Daoy (cell line): Measurements from ENCODE around the gene CSF1R. TPM values are rescaled to one million over a fixed set of nuclear protein-coding genes. Genes with fewer than 3 reads are reported as not detected.

ENCODE experiments used
- DNase-seq: peaks from one replicate; pipeline ENCODE4 v3.0.0-alpha.2; 2015; ENCODE audit warnings: low read depth
- total RNA-seq: library from RNA; depleted of rRNA; stranded (reverse); fragments of >200 nt; shearing (Covaris generic); gene quantifications from 2 replicates; pipeline ENCODE4 v1.2.3, GENCODE V29; 2014

Gene CSF1R
- total RNA-seq, 1 experiment from 2014 or later: 0.11 TPM

DNA sequence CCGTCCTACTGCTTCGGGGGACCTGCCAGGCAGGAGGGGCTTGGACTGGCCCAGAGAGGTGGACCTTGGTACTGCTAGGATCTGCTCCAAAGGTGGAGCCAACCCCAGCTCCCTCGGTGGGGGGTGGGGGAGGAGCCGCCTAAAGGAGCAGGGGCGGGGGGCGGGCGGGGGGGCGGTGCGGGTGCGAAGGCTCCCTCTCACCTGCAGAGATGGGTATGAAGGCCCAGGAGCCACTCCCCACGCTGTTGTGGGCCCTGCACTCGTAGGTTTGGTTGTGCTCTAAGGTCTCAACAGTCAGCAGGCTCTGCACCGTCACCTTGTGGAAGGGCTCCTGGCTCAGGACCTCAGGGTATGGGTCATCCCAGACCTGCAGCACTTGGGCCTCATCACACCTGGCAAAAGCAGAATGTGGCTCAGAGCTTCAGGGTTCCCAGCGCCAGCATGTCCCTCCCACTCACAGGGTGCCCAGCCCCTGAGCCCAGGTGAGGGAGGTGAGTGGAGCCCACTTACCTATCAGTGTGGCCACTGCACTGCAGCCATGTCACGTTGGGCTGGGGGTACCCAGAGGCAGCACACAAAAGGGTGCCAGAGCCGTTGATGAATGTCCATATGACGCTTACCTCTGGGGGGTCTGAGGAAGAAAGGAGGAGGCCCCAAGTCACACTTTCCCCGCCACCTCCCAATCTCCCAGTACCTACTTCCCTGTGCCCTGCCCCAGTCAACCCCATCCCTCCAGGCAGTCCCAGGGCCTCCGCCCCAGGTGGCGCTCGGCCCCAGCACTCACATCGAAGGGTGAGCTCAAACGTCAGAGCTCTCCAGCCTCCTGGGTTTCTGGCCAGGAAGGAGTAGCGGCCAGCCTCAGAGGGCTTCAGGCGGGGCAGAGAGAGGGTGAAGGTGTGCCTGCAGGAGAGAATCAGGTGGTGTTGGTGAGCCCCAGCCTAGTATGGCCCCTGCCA, 16.4 kb downstream of the CSF1R start:
- no peak for DNase-seq

DNA sequence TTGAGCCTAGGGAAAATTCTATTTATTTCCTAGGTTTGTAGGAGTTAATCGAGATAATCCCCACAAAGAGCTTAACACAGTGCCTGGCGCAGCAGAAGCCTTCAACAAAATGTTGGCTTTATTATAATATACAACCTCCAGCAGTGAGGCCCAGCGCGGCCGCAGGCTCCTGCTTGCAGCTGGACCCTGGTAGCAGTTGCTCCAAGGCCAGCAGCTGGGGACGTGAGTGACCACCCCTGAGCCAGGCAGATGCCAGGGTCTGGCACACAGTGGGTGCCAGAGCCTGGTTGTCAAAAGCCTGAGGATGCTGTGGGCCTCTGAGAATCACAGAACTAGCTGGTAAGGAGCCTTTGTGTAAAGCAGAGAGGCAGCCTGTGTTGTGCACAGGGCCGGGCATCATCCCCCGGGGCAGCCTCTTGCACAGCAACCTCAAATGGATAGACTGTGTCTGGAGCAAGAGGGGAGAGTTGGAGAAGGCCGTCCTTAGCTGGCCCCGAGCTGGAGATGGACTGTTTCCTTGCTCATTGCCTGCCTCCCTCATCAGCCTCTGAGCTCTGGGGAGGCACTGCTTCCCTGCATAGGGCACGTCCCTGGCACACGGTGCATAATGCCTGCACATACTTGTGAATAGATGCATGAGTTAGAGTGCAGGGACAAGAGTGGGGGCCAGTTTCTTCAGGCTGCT, 17.3 kb downstream of the CSF1R start:
- DNase-seq: no peak

DNA sequence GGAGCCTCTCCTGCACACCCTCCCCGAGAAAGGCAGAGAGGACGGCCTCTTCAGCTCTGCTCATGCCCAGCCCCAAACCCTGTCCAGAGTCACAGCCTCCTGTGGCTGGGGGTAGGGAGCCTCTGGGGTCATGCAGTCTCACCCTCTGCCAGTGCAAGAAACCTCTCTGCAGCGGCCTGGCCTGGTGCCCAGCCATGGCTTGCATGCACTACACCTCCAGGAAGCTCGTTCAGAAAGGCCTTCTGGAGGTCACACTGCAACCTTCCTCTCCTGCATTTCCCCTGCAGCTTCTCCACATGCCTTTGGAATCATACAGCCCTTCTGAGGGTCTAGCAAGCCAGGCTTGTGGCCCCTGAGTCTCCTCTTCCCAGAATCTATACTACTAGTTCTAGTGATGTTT, 17.9 kb downstream of the CSF1R start:
- DNase-seq: peak; percentile 64

DNA sequence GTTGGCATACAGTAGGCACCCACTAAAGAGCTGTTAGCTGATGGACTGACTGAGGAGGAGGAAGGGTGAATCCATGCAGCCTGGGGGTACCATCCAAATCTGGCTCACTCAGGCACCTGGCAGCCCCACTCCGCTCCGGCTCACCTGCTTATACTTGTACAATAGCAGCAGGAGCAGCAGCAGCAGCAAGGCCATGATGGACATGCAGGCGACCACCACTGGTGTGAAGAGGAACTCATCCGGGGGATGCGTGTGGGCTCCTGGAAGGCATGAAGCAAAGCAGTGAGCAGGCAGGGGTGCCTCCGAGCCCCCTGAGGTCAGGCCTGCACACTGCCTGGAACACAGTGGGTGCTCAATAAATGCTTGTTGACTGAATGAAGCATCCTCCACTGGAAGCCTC, 18.3 kb downstream of the CSF1R start:
- DNase-seq: no peak

DNA sequence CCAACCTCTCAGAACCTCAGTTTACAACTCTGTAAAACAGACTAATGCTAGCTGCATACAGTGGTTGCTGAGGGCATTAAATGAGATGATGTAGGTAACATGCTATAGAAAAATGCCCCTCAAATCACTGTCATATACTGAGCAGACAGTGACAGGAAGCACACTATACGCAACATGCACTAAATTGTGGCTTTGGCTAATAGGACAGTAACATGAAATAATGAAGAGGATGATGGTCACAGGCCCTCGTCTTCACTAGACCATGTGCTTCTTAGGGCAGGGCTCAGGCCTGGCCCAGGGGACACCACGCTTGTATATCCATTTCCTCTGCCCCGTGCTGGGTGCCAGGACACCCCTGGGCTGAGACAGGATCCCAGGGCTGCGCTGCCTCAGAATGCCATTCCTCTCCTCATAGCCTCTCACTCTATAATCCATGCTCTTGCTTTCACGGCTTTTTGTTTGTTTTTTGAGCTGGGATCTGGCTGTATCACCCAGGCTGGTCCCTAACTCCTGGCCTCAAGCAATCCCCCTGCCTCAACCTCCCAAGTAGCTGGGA, 18.9 kb downstream of the CSF1R start:
- DNase-seq: no peak

DNA sequence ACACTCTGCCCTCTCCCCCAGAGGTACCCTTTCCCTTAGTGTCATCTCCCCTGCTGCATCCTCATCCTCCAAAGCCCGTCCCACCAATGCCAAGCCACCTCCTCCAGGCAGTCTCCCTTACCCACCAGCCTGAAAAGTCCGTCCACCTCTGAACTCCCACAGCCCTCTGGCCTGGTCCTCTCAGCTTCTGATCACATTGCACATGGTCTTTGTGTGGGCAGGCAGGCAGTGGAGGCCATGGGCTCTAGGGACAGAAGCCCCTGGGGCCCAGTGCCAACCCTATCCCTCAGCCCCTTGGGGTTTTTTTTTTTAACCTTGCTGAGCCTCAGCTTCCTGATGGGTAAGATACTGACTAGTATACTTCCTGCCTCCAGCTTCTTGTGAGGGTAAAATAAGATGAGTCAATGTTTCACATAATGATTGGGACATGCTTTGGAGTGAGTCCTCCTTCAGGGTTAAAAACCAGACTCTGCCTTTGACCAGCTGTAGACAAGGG, 19.4 kb downstream of the CSF1R start:
- peak; percentile 68 for DNase-seq

DNA sequence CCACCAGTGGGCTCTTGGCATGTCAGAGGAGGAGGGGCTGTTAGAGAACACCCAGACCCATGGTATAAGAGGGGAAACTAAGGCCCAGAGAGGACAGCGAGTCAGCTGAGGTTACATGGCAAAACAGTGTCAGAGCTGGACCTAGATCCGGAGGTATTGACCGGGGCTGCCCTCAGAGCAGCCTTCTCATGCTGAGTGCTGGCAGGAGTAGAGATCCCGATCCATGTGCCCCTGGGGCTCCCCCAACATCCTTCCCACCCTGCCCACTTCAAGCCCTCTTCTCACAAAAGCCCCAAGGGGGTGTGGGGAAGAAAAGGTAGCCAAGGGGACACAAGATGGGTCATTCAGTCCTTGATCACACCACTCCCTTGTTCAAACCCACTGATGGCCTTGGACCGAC, 19.9 kb downstream of the CSF1R start:
- no peak for DNase-seq

DNA sequence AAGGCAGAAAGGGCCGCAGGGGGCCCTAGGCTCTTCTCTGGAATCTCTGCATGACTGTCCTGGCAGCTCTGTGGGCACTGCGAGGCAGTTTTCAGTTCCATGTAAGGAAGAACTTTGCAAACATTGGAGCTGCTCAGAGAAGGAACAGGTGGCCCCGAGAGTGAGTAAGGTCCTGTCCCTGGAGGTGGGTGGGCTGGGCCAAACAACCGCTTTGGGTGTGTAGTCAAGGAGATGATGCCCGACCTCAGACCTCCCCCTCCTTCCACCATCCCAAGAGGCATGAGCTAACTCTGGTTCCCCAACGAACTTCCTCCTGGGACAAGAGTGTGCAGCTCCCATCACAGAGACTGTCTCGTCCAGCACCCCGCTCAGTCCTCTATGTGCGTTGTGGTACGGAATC, 20.5 kb downstream of the CSF1R start:
- DNase-seq: peak; percentile 87

DNA sequence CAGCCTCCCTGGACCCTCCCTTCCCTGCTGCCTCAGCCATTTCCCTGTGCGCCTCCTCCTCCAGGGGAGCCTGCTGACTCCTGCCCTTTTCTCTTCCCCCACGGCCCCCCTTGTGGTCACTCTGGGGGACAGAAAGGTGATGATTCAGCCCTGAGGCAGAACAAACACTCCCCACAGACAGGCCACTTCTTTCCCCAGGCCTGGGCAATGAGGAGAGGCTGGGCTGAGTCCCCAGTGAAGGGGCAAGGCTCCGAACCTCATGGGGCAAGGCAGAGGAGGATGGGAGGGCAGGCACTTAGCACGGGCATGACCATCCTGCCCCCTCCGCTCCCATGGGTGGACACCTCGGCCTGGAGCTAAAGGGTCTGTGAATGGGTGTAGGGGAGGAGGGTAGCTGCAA, 21.0 kb downstream of the CSF1R start:
- peak; percentile 70 for DNase-seq

DNA sequence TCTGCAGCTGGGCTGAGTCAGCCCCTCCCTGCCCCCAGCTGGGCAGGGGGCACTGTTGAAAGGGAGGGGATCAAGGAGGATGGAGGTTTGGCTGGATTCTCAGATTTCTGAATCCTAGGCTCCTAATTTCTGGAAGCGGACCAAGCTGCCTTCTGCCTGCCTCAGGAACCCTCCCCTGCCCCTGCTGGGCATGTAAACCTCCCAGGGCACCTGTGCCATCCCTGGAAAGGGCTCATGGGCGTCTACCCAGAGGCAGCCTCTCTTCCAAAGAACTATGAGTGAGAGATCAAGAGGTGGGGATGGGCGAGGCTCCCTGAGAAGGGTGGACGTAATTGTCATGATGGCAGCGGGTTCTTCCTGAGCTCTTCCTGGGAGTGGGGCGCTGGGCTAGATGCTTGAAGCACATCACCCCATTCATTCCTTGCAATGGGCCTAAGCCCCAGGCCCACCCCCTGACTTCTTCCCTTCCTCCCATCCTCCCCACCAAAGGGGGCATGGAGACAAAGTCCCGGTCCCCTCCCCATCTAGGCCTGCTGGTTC, 21.6 kb downstream of the CSF1R start:
- DNase-seq: no peak

DNA sequence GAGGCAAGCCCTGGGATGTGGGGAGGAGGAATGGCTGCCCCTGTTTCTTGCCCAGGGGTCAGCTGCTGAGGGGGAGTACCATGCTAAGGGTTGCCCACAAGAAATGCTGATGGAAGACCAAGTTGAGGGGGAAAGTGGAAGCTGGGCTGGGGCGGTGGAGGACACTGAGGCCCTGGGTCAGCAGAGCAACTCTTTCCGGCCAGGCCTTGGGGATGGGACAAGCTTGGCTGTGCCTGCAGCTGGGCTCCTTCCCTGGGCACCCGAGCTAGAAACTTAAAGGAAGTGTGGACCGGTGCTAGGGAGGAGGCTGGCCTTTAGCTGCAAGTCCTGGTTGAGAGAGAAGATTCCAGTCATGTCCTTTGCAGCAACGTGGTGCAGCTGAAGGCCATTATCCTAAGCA, 22.7 kb downstream of the CSF1R start:
- DNase-seq: no peak

DNA sequence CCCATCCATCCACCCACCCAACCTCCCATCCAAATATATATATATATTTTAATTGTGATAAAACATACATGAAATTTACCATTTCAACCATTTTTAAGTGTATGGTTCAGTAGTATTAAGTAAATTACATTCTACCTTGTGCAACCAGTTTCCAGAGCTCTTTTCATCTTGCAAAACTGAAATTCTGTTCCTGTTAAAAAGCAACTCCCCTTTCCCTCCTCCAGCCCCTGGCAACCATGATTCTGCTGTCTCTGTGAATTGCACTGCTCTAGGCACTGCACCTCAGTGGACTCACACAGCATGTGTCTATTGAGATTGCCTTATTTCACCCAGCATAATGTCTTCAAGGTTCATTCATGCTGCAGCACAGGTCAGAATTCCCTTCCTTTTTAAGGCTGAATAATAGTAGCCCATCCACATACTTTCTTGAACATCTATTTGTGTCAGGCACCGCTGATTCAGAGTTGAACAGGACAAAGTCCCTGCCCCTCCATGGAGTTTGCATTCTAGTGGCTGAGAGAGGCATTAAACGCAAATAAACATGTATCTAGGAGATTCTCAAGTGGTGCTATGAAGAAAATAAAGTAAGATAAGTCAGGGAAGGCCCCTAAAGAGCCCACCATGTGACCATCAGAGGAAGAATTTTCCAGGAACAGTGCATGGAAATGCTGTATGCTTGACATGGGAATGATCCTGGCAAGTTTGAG, 24.0 kb downstream of the CSF1R start:
- DNase-seq: no peak

DNA sequence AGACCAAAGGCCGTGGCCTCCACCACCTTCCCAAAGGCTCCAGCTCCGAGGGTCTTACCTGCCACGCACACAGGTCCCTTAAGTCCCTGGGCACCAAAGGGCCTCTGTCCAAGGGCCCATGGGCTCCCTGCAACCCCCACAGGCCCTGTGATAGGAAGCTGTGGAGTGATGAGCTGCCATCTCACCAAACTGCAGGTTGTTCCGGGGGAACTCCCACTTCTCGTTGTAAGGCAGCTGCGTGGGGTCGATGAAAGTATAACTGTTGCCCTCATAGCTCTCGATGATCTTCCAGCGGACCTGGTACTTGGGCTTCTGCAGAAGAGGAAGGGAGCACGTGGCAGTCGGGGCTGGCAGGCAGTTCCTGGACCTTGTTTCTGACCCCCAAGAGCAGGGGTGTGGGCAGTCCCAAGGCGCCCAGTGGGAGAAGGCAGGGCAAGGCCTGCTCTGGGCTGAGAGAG, 24.8 kb downstream of the CSF1R start:
- DNase-seq: no peak

DNA sequence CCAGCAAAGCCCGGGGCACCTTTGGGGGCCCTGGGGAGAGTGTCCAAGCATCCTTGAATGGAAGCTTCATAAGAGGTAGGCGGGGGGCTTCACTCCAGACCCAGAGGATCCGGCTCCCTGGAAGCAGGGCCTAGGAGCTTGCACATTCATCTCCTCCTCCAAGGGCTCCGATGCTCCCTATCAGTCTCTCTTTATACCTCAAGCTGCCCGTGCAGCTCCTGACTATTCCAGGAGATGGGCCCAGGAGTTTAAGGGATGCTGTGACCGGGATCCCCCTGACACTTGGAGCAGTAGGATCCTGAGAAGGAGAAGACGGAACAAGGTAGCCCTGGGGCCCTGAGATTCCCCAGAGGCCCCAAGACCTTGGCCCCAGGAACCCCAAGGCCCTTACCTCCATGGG, 25.9 kb downstream of the CSF1R start:
- no peak for DNase-seq

DNA sequence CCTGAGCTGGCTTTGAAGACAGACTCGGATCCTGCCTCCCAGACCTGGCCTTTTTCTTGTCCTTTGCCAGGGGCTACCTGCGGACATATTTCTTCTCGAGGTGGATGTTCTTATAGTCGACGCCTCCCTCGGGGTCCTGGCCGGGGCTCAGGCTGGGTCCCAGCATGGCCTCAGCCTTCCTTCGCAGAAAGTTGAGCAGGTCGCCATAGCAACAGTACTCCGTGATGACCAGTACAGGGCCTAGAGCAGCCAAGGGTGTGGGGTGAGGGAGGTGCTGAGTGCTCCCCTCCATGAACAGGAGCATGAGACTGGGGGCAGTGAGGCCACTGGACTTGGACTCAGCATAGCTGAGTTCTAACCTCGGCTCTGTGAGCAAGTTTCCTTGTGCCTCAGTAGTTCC, 26.7 kb downstream of the CSF1R start:
- DNase-seq: no peak

DNA sequence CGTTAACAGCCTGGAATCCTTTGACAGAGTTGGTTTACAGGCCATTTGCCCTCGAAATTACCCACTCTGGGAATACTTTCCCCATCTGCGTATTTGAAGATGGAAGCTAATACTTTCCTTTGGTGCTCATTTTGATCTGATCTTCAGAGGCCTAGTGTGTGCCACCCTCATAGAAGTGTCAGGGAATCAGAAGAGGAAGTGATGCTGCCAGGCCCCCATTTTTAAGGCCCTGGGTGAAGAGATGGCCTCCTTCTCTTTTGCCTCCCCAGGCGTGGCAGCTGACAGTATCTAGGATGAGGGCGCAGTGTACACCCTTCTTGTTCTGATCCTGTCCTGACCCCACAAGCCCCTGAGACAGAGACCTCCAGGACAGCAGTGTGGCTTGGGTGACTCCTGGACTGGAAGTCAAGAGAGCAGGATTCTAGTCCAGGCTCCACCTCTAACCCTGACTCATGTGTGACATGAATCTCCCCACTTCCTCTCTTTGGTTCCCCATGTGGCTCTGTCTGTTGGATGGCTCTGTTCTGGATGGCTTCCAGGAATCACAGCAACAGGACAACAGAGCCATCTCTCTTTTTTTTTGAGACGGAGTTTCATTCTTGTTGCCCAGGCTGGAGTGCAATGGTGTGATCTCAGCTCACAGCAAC, 27.8 kb downstream of the CSF1R start:
- DNase-seq: peak; percentile 92

DNA sequence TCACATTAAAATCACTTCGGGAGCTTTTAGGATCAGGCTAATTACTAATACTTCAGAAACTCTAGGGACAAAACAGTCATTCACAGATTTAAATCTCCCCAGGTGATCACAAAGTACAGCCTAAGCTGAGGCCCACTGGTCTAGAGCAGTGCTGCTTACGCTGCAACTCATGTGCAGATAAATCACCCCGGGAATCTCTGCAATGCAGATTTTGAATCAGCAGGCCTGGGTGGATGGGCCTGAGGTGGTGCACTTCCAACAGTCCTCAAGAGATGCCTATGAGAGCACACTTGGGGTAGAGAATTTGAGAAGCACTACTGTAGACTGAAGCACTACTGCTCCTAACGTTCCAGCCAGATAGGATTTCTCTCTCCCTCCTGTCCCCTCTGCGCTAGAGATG, 28.4 kb downstream of the CSF1R start:
- no peak for DNase-seq

DNA sequence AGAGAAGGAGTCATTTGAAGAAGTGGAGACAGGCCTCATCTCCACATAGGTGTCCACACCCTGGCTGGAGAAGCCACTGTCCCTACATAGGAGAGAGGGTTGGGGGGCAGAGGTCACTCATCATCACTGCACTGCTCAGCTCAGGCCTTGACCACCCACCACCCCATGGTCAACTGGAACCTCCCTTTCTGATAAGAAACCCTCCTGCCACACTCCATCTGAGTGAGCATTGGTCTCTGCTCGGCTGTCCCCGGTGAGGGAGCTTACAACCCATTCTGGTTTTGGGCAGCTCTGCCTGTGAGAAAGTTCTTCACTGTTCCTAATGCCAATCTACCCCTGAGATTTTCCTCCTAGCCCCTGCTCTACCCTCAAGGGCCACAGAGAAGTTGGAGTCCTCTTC, 28.8 kb downstream of the CSF1R start:
- DNase-seq: no peak

DNA sequence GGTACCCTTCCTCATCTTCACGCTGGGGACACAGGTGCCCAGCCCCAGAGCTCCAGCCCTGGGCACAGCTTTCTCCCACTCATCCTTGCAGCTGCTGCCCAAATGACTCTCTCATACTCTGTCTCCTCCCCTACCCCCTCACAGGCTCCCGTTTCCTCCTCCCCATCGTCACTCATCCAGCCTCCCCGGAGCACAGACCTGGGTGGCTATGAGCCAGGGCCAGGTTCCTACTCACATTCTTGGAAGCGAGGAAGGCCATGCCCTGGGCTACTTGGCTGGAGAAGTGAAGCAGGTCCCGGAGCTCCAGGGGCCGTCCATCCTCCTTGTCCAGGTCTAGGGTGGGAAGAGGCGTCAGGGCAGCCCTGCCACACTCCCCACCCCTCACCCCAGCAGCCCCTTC, 29.3 kb downstream of the CSF1R start:
- no peak for DNase-seq

DNA sequence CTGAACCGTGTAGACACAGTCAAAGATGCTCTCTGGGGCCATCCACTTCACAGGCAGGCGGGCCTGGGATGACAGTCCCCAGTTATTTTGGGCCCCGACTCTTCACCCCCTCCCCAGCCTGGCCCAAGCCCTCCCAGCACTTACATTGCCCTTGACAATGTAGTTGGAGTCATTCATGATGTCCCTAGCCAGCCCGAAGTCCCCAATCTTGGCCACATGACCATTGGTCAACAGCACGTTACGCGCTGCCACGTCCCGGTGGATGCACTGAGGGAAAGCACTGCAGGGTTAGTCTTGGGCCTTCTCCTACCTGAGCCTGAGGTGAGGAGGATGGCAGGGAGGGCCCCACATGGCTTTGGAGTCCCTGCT, 30.3 kb downstream of the CSF1R start:
- no peak for DNase-seq
